HepG2 (cell line): ENCODE measurements around the gene BBOF1. TPM values are rescaled to one million over a fixed set of nuclear protein-coding genes. Genes with fewer than 3 reads are reported as not detected.

Experiments used
- CEBPZ ChIP-seq: IDR thresholded peaks from 2 replicates; pipeline ENCODE4 v1.6.1; 2012; ENCODE audit warnings: low read length, improper control_type of control experiment
- CSRNP2 ChIP-seq: sonication (generic); formaldehyde crosslinking; conservative IDR thresholded peaks from 2 replicates; pipeline ENCODE4 v1.8.0; 2022; ENCODE audit warnings: low read depth, missing genetic modification reagents
- DNMT1 ChIP-seq: sonication (generic); formaldehyde crosslinking; IDR thresholded peaks from 2 replicates; pipeline ENCODE4 v1.5.1; 2020; ENCODE audit warnings: mild to moderate bottlenecking, missing genetic modification reagents
- FOXK1 ChIP-seq: sonication (generic); formaldehyde crosslinking; IDR thresholded peaks from 2 replicates; pipeline ENCODE4 v1.4.0; 2020; ENCODE audit warnings: low read depth, missing genetic modification reagents, borderline replicate concordance
- GTF3A ChIP-seq: sonication (generic); formaldehyde crosslinking; conservative IDR thresholded peaks from 2 replicates; pipeline ENCODE4 v1.4.0; 2020; ENCODE audit warnings: mild to moderate bottlenecking, missing genetic modification reagents
- HIC2 ChIP-seq: sonication (generic); formaldehyde crosslinking; IDR thresholded peaks from 2 replicates; pipeline ENCODE4 v1.9.0; 2022; ENCODE audit warnings: low read depth, missing genetic modification reagents
- HOMEZ ChIP-seq: IDR thresholded peaks from 2 replicates; pipeline ENCODE4 v1.6.1; 2016; ENCODE audit warnings: low read depth
- KAT8 ChIP-seq: IDR thresholded peaks from 2 replicates; pipeline ENCODE4 v1.6.1; 2016; ENCODE audit warnings: missing genetic modification reagents, missing compliant biosample characterization
- PAF1 ChIP-seq: IDR thresholded peaks from 2 replicates; pipeline ENCODE4 v1.6.1; 2016; ENCODE audit warnings: missing genetic modification reagents, missing compliant biosample characterization
- PHF8 ChIP-seq: sonication (generic); formaldehyde crosslinking; IDR thresholded peaks from 2 replicates; pipeline ENCODE4 v1.5.0; 2020; ENCODE audit warnings: missing genetic modification reagents
- RCOR2 ChIP-seq: IDR thresholded peaks from 2 replicates; pipeline ENCODE4 v1.6.1; 2016; ENCODE audit warnings: missing biosample characterization, missing genetic modification reagents
- SP1 ChIP-seq, 2 experiments: fragments of 450-650 bp in 1 of 2; sonication (generic) in 1 of 2; formaldehyde crosslinking in 1 of 2; IDR thresholded peaks; 2 replicates each; pipeline versions ENCODE4 v1.4.0 to v1.6.1; 2016 to 2020; ENCODE audit warnings: missing genetic modification reagents in 1 of 2
- ZFP91 ChIP-seq: sonication (generic); formaldehyde crosslinking; IDR thresholded peaks from 2 replicates; pipeline ENCODE4 v1.9.0; 2022; ENCODE audit warnings: missing genetic modification reagents, mild to moderate bottlenecking, borderline replicate concordance
- ZFX ChIP-seq: sonication (generic); formaldehyde crosslinking; IDR thresholded peaks from 2 replicates; pipeline ENCODE4 v1.4.0; 2020; ENCODE audit warnings: mild to moderate bottlenecking, low read depth, missing genetic modification reagents, moderate library complexity
- ZNF350 ChIP-seq: sonication (generic); formaldehyde crosslinking; IDR thresholded peaks from 2 replicates; pipeline ENCODE4 v1.4.0; 2020; ENCODE audit warnings: mild to moderate bottlenecking, low read depth, missing genetic modification reagents, borderline replicate concordance
- ZNF441 ChIP-seq: sonication (generic); formaldehyde crosslinking; IDR thresholded peaks from 2 replicates; pipeline ENCODE4 v1.7.0; 2021; ENCODE audit warnings: missing genetic modification reagents, borderline replicate concordance
- ZNF703 ChIP-seq: sonication (generic); formaldehyde crosslinking; IDR thresholded peaks from 2 replicates; pipeline ENCODE4 v1.5.1; 2020; ENCODE audit warnings: missing genetic modification reagents, mild to moderate bottlenecking, moderate library complexity, borderline replicate concordance
- polyA plus RNA-seq, 8 experiments: library from polyadenylated mRNA; depleted of rRNA in 3 of 8; stranded (reverse) in 7 of 8; unstranded in 1 of 8; fragments of >200 nt; fragmentation: Illumina TruSeq in 4 of 8; extraction: Trizol in 4 of 8; gene quantifications; 2 replicates each; pipeline versions ENCODE4 v1.2.1 to v1.2.3, GENCODE V29; 2011 to 2016; ENCODE audit warnings: low read depth in 4 of 8, missing spikeins in 1 of 8, mixed read lengths in 1 of 8; ENCODE audit not compliant: insufficient read depth in 1 of 8
- total RNA-seq, 5 experiments: library from RNA; depleted of rRNA; stranded (reverse); fragments of >200 nt; fragmentation: Illumina TruSeq; extraction: Trizol; gene quantifications; 2 replicates each; pipeline ENCODE4 v1.2.3, GENCODE V29; 2016; ENCODE audit warnings: low read depth in 1 of 5

Gene BBOF1
- total and polyA plus RNA-seq, 2 of the 13 experiments (the other 11 are each of a cell fraction or from before 2014, with no cell fraction given): 1.6 to 2.3 TPM

GRCh38 chr14:74018586-74019407, at the start of gene BBOF1, which contains the start of gene ENTPD5 (continued):
- TF ChIP-seq CEBPZ (no peak), ZFX (CRISPR knock-in tag) (peak; percentile 82), ZNF441 (CRISPR knock-in tag) (no peak), CSRNP2 (CRISPR knock-in tag) (no peak), ZFP91 (peak; percentile 79), HIC2 (CRISPR knock-in tag) (peak; percentile 48; the same call in 1 of the 2 replicates), ZNF703 (CRISPR knock-in tag) (0 out of 2 replicates have a peak, but pooled peaks have one; percentile 48), ZNF350 (CRISPR knock-in tag) (0 out of 2 replicates have a peak, but pooled peaks have one; percentile 37), PAF1 (CRISPR knock-in tag) (no peak), GTF3A (CRISPR knock-in tag) (no peak), PHF8 (CRISPR knock-in tag) (peak; percentile 78), HOMEZ (no peak), FOXK1 (CRISPR knock-in tag) (no peak), KAT8 (peak; percentile 33; the same call in 1 of the 2 replicates), DNMT1 (CRISPR knock-in tag) (peak; percentile 57; the same call in 1 of the 2 replicates), RCOR2 (no peak), SP1 (IDR thresholded peaks at IDR 0.05) (no peak), SP1 (CRISPR knock-in tag; IDR thresholded peaks at IDR 0.05) (no peak)
